Central memory CD8-positive, alpha-beta T cell (primary cell): ENCODE measurements around the gene ACAD10.
"Not testable (repeated sequence)": the region's sequence is repeated elsewhere in the genome, so short reads cannot be mapped to it uniquely, and the experiment has no call there.

ENCODE experiments used
- ATAC-seq: fragments of 150-1000 bp; cut with Tn5 transposase; replicated peaks from 2 replicates; pipeline ENCODE4 v1.10.0; 2022; ENCODE audit warnings: mild to moderate bottlenecking, moderate FRiP score, moderate number of reproducible peaks; ENCODE audit not compliant: poor library complexity, severe bottlenecking; ENCODE audit errors: extremely low read depth
- DNase-seq, 2 donors: peaks; one replicate each; pipeline ENCODE4 v3.0.0; 2021; ENCODE audit warnings: low spot score in 2 of 2
- H3K27ac Mint-ChIP-seq: one replicate; pipeline ENCODE4 v1.8.0; 2022; ENCODE audit warnings: low read depth, mild to moderate bottlenecking, moderate library complexity, mixed read lengths
- H3K27me3 Mint-ChIP-seq: one replicate; pipeline ENCODE4 v1.8.0; 2022; ENCODE audit warnings: mixed read lengths
- H3K36me3 Mint-ChIP-seq: one replicate; pipeline ENCODE4 v1.8.0; 2022; ENCODE audit warnings: mild to moderate bottlenecking, moderate library complexity, mixed read lengths; ENCODE audit not compliant: insufficient read depth
- H3K4me1 Mint-ChIP-seq: one replicate; pipeline ENCODE4 v1.8.0; 2022; ENCODE audit warnings: mixed read lengths
- H3K4me3 Mint-ChIP-seq: one replicate; pipeline ENCODE4 v1.8.0; 2022; ENCODE audit warnings: mild to moderate bottlenecking, moderate library complexity, mixed read lengths
- H3K9me3 Mint-ChIP-seq: one replicate; pipeline ENCODE4 v1.8.0; 2022; ENCODE audit warnings: mixed read lengths

ACAD10 gene

DNA sequence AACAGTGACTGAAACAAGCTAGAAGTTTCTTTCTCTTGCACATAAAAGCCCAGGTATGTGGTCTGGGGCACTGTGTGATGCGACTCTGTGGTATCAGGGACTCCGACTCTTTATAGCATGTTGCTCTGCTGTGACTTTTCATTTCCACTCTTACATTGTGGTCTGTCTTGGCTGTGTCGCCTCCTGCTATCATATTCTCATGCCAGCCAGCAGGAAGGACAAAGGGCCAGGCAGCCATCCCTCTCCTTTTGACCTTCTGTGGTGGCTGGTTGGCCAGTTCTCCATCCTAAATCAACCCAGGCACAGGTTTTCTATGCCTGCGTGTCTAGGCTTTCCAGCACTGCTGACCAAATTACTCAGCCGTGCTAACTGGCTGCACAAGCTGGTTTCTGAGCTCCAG, 8.0 kb downstream of the ACAD10 start:
- DNase-seq (no peak), ATAC-seq (no peak)
- Mint-ChIP-seq H3K27me3 (no peaks in the 10 kb centered on the region), H3K9me3 (no peaks in the 10 kb centered on the region), H3K4me3 (no peak overlapping the region), H3K4me1 (peaks cover 14% of the 10 kb centered on the region), H3K27ac (no peak overlapping the region), H3K36me3 (peaks cover 39% of the 10 kb centered on the region)

DNA sequence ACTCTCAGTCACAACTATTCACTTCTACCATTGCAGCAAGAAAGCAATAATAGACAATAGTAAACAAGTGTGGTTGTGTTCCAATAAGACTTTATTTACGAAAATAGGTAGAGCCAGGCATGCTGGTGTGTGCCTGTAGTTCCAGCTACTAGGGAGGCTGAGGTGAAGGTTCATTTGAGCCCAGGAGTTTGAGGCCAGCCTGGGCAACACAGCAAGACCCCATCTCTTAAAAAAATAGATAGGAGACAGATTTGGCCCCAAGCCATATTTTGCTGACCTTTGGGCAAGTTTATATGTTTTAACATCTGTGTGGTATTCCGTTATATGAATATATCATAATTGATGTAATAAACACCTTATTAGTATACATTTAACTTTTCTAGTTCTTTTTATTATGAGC, 14.1 kb downstream of the ACAD10 start:
- H3K27ac Mint-ChIP-seq: no peak overlapping the region
- ATAC-seq (no peak), DNase-seq (no peak)
- peaks cover 5% of the 10 kb centered on the region for H3K4me1 Mint-ChIP-seq
- H3K36me3 Mint-ChIP-seq: peaks cover 39% of the 10 kb centered on the region
- no peak overlapping the region for H3K4me3 Mint-ChIP-seq
- H3K9me3 Mint-ChIP-seq: no peaks in the 10 kb centered on the region
- no peaks in the 10 kb centered on the region for H3K27me3 Mint-ChIP-seq

DNA sequence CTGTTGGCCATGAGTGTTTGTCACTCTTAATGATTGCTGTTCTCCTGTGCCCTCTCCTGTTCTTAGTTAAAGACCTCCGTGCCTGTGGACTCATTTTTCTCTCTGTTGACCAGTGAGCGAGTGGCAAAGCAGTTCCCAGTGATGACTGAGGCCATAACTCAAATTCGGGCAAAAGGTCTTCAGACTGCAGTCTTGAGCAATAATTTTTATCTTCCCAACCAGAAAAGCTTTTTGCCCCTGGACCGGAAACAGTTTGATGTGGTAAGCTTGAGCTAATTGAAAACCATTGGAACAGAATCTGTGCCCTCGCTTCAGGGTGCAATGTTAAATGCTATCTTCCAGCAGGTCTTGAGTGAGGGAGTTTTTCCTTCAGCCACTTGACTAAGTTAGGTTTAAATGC, 19.8 kb downstream of the ACAD10 start:
- ATAC-seq: no peak
- peaks cover 32% of the 10 kb centered on the region for H3K36me3 Mint-ChIP-seq
- H3K4me1 Mint-ChIP-seq: peaks cover 5% of the 10 kb centered on the region
- no peaks in the 10 kb centered on the region for H3K9me3 Mint-ChIP-seq
- no peak for DNase-seq
- H3K27me3 Mint-ChIP-seq: no peaks in the 10 kb centered on the region
- no peak overlapping the region for H3K4me3 Mint-ChIP-seq
- H3K27ac Mint-ChIP-seq: no peak overlapping the region

- H3K4me1 Mint-ChIP-seq: peaks cover 5% of the 10 kb centered on the region
- H3K27ac Mint-ChIP-seq: no peak overlapping the region
- no peak for DNase-seq
- no peak for ATAC-seq
- H3K27me3 Mint-ChIP-seq: no peaks in the 10 kb centered on the region
- no peaks in the 10 kb centered on the region for H3K9me3 Mint-ChIP-seq
- no peak overlapping the region for H3K4me3 Mint-ChIP-seq
- peaks cover 34% of the 10 kb centered on the region for H3K36me3 Mint-ChIP-seq
Measured at GRCh38 chr12:111706145-111706544, 20.3 kb downstream of the ACAD10 start.

DNA sequence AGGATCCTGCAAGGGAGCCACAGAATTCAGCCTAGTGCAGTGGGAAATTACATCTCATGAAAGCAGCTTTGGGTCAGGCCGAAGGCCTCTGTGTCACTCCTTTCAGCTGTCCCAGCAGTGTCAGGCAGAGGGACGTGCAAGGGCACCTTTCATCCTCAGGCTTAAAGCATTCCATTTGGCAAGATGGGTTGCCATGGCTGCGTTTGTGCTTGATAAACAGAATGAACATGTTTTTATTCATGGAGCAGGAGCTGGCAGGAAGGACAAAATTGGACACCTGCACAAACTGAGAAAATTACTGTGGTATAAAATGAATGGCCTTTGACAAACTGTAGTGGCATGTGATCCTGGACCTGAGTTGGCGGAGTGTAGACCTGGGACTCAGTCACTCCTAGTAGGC, 29.4 kb downstream of the ACAD10 start:
- H3K36me3 Mint-ChIP-seq: peaks cover 34% of the 10 kb centered on the region
- no peaks in the 10 kb centered on the region for H3K4me1 Mint-ChIP-seq
- ATAC-seq (no peak), DNase-seq (no peak)
- no peak overlapping the region for H3K27ac Mint-ChIP-seq
- H3K27me3 Mint-ChIP-seq: no peaks in the 10 kb centered on the region
- no peak overlapping the region for H3K4me3 Mint-ChIP-seq
- no peaks in the 10 kb centered on the region for H3K9me3 Mint-ChIP-seq

- not testable (repeated sequence) for H3K4me1 Mint-ChIP-seq, H3K4me3 Mint-ChIP-seq, H3K27ac Mint-ChIP-seq, H3K27me3 Mint-ChIP-seq, DNase-seq, ATAC-seq, H3K9me3 Mint-ChIP-seq
- peaks cover 28% of the 10 kb centered on the region for H3K36me3 Mint-ChIP-seq
Measured at GRCh38 chr12:111719316-111719715, 33.5 kb downstream of the ACAD10 start.

DNA sequence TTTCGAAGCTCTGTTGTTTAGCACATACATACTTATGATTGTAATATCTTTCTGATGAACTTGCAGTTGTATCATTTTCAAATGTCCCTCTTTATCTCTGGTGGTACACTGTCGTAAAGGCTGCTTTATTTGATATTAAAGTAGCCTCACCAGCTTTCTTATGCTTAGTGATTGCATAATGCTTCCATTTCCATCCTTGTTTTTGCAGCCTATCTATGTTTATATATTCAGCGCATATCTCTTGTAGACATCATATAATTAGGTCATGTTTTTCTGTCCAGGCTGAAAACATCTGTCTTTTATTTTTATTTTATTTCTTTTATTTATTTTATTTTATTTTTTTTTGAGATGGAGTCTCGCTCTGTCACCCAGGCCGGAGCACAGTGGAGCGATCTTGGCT, 34.6 kb downstream of the ACAD10 start:
- Mint-ChIP-seq H3K36me3 (peaks cover 27% of the 10 kb centered on the region), H3K9me3 (no peaks in the 10 kb centered on the region), H3K27me3 (no peaks in the 10 kb centered on the region), H3K4me3 (no peak overlapping the region), H3K4me1 (no peaks in the 10 kb centered on the region), H3K27ac (no peak overlapping the region)
- ATAC-seq (no peak), DNase-seq (no peak)

- not testable (repeated sequence) for H3K27ac Mint-ChIP-seq, H3K4me3 Mint-ChIP-seq, H3K9me3 Mint-ChIP-seq, H3K27me3 Mint-ChIP-seq, ATAC-seq, DNase-seq, H3K4me1 Mint-ChIP-seq
- peaks cover 19% of the 10 kb centered on the region for H3K36me3 Mint-ChIP-seq
Measured at GRCh38 chr12:111723646-111724360, 38.0 kb downstream of the ACAD10 start.

DNA sequence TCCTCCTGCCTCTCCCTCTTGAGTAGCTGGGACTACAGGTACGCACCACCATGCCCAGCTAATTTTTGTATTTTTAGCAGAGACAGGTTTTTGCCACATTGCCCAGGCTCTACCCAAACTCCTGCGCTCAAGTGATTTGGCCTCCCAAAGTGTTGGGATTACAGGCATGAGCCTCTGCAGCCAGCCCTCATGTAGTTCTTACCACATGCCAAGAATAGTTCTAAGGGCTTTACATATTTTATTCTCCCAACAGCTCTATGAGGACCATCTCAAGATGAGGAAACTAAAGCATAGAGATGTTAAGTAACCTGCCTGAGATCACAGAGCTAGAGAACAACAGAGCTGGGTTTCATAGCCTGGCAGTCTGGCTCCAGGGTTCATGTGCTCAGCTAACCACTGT, 42.9 kb downstream of the ACAD10 start:
- DNase-seq (no peak), ATAC-seq (no peak)
- peaks cover 17% of the 10 kb centered on the region for H3K36me3 Mint-ChIP-seq
- H3K4me1 Mint-ChIP-seq: no peaks in the 10 kb centered on the region
- H3K27me3 Mint-ChIP-seq: no peaks in the 10 kb centered on the region
- no peaks in the 10 kb centered on the region for H3K9me3 Mint-ChIP-seq
- H3K27ac Mint-ChIP-seq: no peak overlapping the region
- no peak overlapping the region for H3K4me3 Mint-ChIP-seq

- no peak overlapping the region for H3K4me3 Mint-ChIP-seq
- no peak for ATAC-seq
- peaks cover 24% of the 10 kb centered on the region for H3K36me3 Mint-ChIP-seq
Measured at GRCh38 chr12:111730420-111730819, 44.6 kb downstream of the ACAD10 start.

DNA sequence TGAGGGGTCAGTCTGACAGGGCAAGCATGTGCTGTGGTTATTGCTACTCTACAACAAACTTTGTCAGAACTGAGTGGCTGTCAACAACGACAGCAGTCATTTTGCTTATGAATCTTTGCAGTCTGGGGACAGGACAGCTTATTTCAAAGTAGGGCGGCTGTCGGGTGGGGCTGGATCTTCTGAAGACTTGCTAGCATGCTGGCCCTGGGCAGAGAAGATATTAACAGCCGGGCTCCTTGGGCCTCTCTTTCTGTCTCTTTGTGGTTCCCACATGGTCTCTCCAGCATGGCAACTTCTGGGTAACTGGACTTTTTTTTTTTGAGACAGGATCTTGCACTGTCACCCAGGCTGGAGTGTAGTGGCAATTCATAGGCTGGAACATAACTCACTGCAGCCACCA, 46.9 kb downstream of the ACAD10 start:
- no peak overlapping the region for H3K4me3 Mint-ChIP-seq
- ATAC-seq: no peak
- H3K9me3 Mint-ChIP-seq: no peaks in the 10 kb centered on the region
- DNase-seq: no peak
- H3K27ac Mint-ChIP-seq: no peak overlapping the region
- H3K36me3 Mint-ChIP-seq: peaks cover 38% of the 10 kb centered on the region
- no peaks in the 10 kb centered on the region for H3K27me3 Mint-ChIP-seq
- H3K4me1 Mint-ChIP-seq: no peaks in the 10 kb centered on the region

More at GRCh38 chr12:111730420-111730819, 44.6 kb downstream of the ACAD10 start:
- Mint-ChIP-seq H3K9me3 (no peaks in the 10 kb centered on the region), H3K27me3 (no peaks in the 10 kb centered on the region), H3K27ac (no peak overlapping the region), H3K4me1 (no peaks in the 10 kb centered on the region)
- no peak for DNase-seq

DNA sequence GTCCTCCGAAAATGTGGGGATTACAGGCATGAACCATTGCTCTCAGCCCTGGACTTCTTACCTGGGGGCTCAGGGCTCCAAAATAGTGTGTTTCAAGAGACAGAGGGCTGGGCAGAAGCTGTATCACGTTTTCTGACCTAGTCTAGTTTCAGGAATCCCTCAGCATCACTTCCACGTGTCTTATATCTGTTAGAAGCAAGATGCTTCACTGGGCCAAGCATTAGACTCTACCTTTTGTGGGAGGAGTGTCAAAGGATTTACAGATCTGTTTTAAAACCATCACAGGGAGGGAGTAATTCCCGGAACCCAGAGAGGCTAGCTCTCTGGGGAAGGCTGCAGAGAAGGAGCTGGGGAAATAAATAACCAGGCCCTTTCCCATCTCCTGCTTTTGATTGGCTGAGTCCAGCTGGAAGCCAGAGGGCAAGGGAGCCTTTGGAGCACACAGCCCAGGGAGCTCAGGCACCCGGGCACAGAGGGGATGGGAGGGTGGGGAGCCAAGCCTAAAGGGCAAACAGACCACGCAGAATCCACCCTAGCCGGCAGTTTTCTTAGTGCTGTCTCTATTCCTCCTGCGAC, 47.6 kb downstream of the ACAD10 start:
- Mint-ChIP-seq H3K4me1 (no peaks in the 10 kb centered on the region), H3K4me3 (no peak overlapping the region), H3K9me3 (no peaks in the 10 kb centered on the region), H3K27ac (no peak overlapping the region), H3K36me3 (peaks cover 38% of the 10 kb centered on the region), H3K27me3 (no peaks in the 10 kb centered on the region)
- no peak for DNase-seq
- ATAC-seq: no peak

DNA sequence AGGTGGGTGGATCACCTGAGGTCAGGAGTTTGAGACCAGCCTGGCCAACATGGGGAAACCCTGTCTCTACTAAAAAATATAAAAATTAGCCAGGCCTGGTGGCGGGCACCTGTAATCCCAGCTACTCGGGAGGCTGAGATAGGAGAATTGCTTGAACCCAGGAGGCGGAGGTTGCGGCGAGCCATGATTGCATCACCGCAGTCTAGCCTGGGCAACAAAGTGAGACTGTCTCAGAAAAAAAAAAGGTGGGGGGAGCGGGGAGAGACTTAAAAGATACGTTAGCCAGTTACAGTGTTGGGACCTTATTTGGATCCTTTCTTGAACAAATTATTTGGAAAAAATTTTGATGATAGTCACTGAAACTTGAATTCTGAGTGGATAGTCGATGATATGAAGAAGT, 53.7 kb downstream of the ACAD10 start:
- DNase-seq, H3K9me3 Mint-ChIP-seq, ATAC-seq, H3K27ac Mint-ChIP-seq, H3K27me3 Mint-ChIP-seq, H3K4me3 Mint-ChIP-seq, H3K4me1 Mint-ChIP-seq: not testable (repeated sequence)
- H3K36me3 Mint-ChIP-seq: peaks cover 24% of the 10 kb centered on the region
